ENCODE data around the gene RECK.

DNA sequence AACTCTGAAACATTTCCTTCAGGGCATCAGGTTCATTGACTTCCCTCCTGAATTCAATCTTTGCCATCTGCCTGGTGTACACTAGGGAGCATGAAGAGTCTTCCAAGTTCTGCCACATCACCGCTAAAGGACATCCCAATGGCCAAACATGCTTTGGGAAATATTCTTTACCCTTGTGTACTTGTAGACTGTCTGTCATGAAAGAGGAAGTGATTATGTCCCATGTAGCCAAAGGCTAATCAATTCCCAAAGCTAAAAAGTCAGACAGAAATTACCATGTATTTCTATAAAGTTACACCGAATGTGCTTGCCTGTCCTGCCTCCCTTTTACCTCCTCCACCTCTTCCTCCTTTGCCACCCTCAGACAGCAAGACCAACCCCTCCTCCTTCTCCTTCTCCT is 28.9 kb upstream of the RECK start:
- TF ChIP-seq, protein P1, sequence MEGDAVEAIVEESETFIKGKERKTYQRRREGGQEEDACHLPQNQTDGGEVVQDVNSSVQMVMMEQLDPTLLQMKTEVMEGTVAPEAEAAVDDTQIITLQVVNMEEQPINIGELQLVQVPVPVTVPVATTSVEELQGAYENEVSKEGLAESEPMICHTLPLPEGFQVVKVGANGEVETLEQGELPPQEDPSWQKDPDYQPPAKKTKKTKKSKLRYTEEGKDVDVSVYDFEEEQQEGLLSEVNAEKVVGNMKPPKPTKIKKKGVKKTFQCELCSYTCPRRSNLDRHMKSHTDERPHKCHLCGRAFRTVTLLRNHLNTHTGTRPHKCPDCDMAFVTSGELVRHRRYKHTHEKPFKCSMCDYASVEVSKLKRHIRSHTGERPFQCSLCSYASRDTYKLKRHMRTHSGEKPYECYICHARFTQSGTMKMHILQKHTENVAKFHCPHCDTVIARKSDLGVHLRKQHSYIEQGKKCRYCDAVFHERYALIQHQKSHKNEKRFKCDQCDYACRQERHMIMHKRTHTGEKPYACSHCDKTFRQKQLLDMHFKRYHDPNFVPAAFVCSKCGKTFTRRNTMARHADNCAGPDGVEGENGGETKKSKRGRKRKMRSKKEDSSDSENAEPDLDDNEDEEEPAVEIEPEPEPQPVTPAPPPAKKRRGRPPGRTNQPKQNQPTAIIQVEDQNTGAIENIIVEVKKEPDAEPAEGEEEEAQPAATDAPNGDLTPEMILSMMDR (IDR thresholded peaks at IDR 0.05; ENCODE audit: low read length): no peak
- no peak for TF ChIP-seq EZH2 (optimal IDR thresholded peaks at IDR 0.05; ENCODE audit: low read depth, low read length)

Measured in MM.1S (cell line).